HEK293 (cell line): ENCODE measurements around the gene SCD.

Source experiments
- CTCF ChIA-PET: fragments of 350-600 bp; formaldehyde crosslinking; extraction: SDS; loops from one replicate; lab custom pipeline; 2021; ENCODE audit warnings: antibody characterized with exemption; lab: Yijun Ruan, JAX
- POLR2A ChIA-PET: fragments of 300-600 bp; formaldehyde crosslinking; extraction: SDS; loops from one replicate; lab custom pipeline; 2020; ENCODE audit warnings: antibody characterized with exemption, inconsistent platforms; lab: Yijun Ruan, JAX
- H3K27ac ChIP-seq: fragments of 200-500 bp; sonication (Bioruptor generic); 2 replicates; pipeline ENCODE4 v1.5.1; 2014; ENCODE audit warnings: low read depth, low read length, control low read depth, inconsistent platforms; ENCODE audit errors: extremely low read depth
- H3K36me3 ChIP-seq, 2 experiments: fragments of 200-500 bp in 1 of 2; sonication (Bioruptor generic) in 1 of 2; 1 replicate in 1 of 2; 2 replicates in 1 of 2; pipeline ENCODE4 v1.5.1; 2014 to 2017; ENCODE audit warnings: inconsistent platforms in 2 of 2, low read length in 2 of 2; ENCODE audit not compliant: control insufficient read depth in 2 of 2, insufficient read depth in 1 of 2
- H3K4me1 ChIP-seq: fragments of 200-500 bp; sonication (Bioruptor generic); 2 replicates; pipeline ENCODE4 v1.5.1; 2014; ENCODE audit warnings: mild to moderate bottlenecking, low read length, inconsistent platforms; ENCODE audit not compliant: control insufficient read depth, insufficient read depth
- H3K4me3 ChIP-seq: 2 replicates; pipeline ENCODE4 v1.5.1; 2011; ENCODE audit warnings: low read depth, mild to moderate bottlenecking, control low read depth, low read length, moderate library complexity
- H3K9me3 ChIP-seq: fragments of 200-500 bp; sonication (Bioruptor generic); 2 replicates; pipeline ENCODE4 v1.5.1; 2014; ENCODE audit warnings: low read depth, low read length, inconsistent platforms; ENCODE audit not compliant: control insufficient read depth, insufficient read depth
- CTCF ChIP-seq: fragments of 450-650 bp; formaldehyde crosslinking; IDR thresholded peaks from 2 replicates; pipeline ENCODE4 v1.5.1; 2016; ENCODE audit warnings: missing biosample characterization, missing genetic modification characterization
- ELK4 ChIP-seq: IDR thresholded peaks from 2 replicates; pipeline ENCODE4 v1.6.1; 2011; ENCODE audit warnings: mild to moderate bottlenecking, low read depth, low read length, borderline replicate concordance
- PRDM10 ChIP-seq: fragments of 450-650 bp; formaldehyde crosslinking; IDR thresholded peaks from 2 replicates; pipeline ENCODE4 v1.5.1; 2016; ENCODE audit warnings: missing biosample characterization, missing genetic modification characterization
- PRDM4 ChIP-seq: fragments of 450-650 bp; formaldehyde crosslinking; IDR thresholded peaks from 2 replicates; pipeline ENCODE4 v1.5.1; 2017; ENCODE audit warnings: missing biosample characterization, missing genetic modification characterization
- TSHZ1 ChIP-seq: fragments of 450-650 bp; formaldehyde crosslinking; IDR thresholded peaks from 2 replicates; pipeline ENCODE4 v1.5.1; 2016; ENCODE audit warnings: missing biosample characterization, missing genetic modification characterization, borderline replicate concordance
- ZBTB17 ChIP-seq: fragments of 450-650 bp; formaldehyde crosslinking; IDR thresholded peaks from 2 replicates; pipeline ENCODE4 v1.5.1; 2016; ENCODE audit warnings: missing biosample characterization, missing genetic modification characterization
- ZBTB20 ChIP-seq: fragments of 450-650 bp; formaldehyde crosslinking; IDR thresholded peaks from 2 replicates; pipeline ENCODE4 v1.5.1; 2016; ENCODE audit warnings: missing biosample characterization, missing genetic modification characterization
- ZFHX2 ChIP-seq: fragments of 450-650 bp; formaldehyde crosslinking; conservative IDR thresholded peaks from 2 replicates; pipeline ENCODE4 v1.5.1; 2016; ENCODE audit warnings: missing biosample characterization, missing genetic modification characterization
- ZNF155 ChIP-seq: fragments of 450-650 bp; formaldehyde crosslinking; IDR thresholded peaks from 2 replicates; pipeline ENCODE4 v1.5.1; 2016; ENCODE audit warnings: missing biosample characterization, missing genetic modification characterization
- ZNF248 ChIP-seq: fragments of 450-650 bp; formaldehyde crosslinking; IDR thresholded peaks from 2 replicates; pipeline ENCODE4 v1.5.1; 2017; ENCODE audit warnings: missing biosample characterization, missing genetic modification characterization
- ZNF26 ChIP-seq: fragments of 450-650 bp; formaldehyde crosslinking; IDR thresholded peaks from 2 replicates; pipeline ENCODE4 v1.5.1; 2016; ENCODE audit warnings: missing biosample characterization, missing genetic modification characterization
- ZNF280C ChIP-seq: fragments of 450-650 bp; formaldehyde crosslinking; IDR thresholded peaks from 2 replicates; pipeline ENCODE4 v1.5.1; 2016; ENCODE audit warnings: missing biosample characterization, missing genetic modification characterization
- ZNF37A ChIP-seq: fragments of 450-650 bp; IDR thresholded peaks from 2 replicates; pipeline ENCODE4 v1.5.1; 2018; ENCODE audit warnings: missing biosample characterization, missing genetic modification characterization
- ZNF394 ChIP-seq: fragments of 450-650 bp; formaldehyde crosslinking; IDR thresholded peaks from 2 replicates; pipeline ENCODE4 v1.5.1; 2016; ENCODE audit warnings: missing biosample characterization, missing genetic modification characterization, mild to moderate bottlenecking, moderate library complexity, borderline replicate concordance
- ZNF624 ChIP-seq: fragments of 450-650 bp; formaldehyde crosslinking; IDR thresholded peaks from 2 replicates; pipeline ENCODE4 v1.5.1; 2017; ENCODE audit warnings: missing biosample characterization, missing genetic modification characterization
- ZNF660 ChIP-seq: fragments of 450-650 bp; IDR thresholded peaks from 2 replicates; pipeline ENCODE4 v1.5.1; 2018; ENCODE audit warnings: missing biosample characterization, mild to moderate bottlenecking, missing genetic modification characterization
- ZSCAN4 ChIP-seq: fragments of 450-650 bp; formaldehyde crosslinking; IDR thresholded peaks from 2 replicates; pipeline ENCODE4 v1.5.1; 2017; ENCODE audit warnings: missing biosample characterization, missing genetic modification characterization

The SCD gene

GRCh38 chr10:100341953-100342626 lies 4.9 kb upstream of the SCD start (continued):
- TF ChIP-seq TSHZ1 (tag by site-specific recombination) (no peak), ZNF155 (no peak), ZNF624 (no peak), ZBTB17 (tag by site-specific recombination) (peak; percentile 56), ZSCAN4 (tag by site-specific recombination) (peak; percentile 79), ZBTB20 (tag by site-specific recombination) (peak; percentile 88), PRDM10 (tag by site-specific recombination) (peak; percentile 52), ZNF248 (tag by site-specific recombination) (no peak), ELK4 (no peak)

GRCh38 chr10:100342627-100342972 lies 4.4 kb upstream of the SCD start:
- no peak overlapping the region for H3K4me3 ChIP-seq
- POLR2A ChIA-PET: interaction anchor here (0.6 to 2.6 kb wide), 2 partner anchors 31 to 48 kb away, joined by 3 to 9 read pairs; no protein-coding TSS in a partner anchor
- H3K36me3 ChIP-seq: no peaks in the 10 kb centered on the region
- no peaks in the 10 kb centered on the region for H3K9me3 ChIP-seq
- CTCF ChIA-PET: interaction anchor here (0.6 to 20.2 kb wide), 17 partner anchors 9 to 813 kb away, joined by 3 to 342 read pairs (median 5); no protein-coding TSS in a partner anchor
- H3K4me1 ChIP-seq: 0 out of 2 replicates have a peak, but pooled peaks cover 3% of the 10 kb centered on the region
- no peak overlapping the region for H3K27ac ChIP-seq
- TF ChIP-seq ZNF660 (tag by site-specific recombination) (no peak), ZNF37A (no peak), ZNF394 (tag by site-specific recombination) (no peak), ZFHX2 (no peak), PRDM4 (tag by site-specific recombination) (no peak), ZNF280C (tag by site-specific recombination) (no peak), ZNF26 (tag by site-specific recombination) (no peak), CTCF (tag by site-specific recombination) (no peak)
